T-helper 2 cell (primary cell): ENCODE data around the gene UFD1.
A peak's percentile ranks its signal among the peaks of the same experiment; 100 is the strongest.

Experiments used
- DNase-seq, 5 experiments: peaks; one replicate each; pipeline versions ENCODE4 v3.0.0 to v3.0.0-alpha.2; 2012 to 2022
- total RNA-seq, 2 donors: gene quantifications; one replicate each; lab custom pipeline; 2026; lab: John Stamatoyannopoulos, UW

The UFD1 gene, protein sequence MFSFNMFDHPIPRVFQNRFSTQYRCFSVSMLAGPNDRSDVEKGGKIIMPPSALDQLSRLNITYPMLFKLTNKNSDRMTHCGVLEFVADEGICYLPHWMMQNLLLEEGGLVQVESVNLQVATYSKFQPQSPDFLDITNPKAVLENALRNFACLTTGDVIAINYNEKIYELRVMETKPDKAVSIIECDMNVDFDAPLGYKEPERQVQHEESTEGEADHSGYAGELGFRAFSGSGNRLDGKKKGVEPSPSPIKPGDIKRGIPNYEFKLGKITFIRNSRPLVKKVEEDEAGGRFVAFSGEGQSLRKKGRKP
- total RNA-seq, result 109 to 114 reads per million in 2 donors

DNA sequence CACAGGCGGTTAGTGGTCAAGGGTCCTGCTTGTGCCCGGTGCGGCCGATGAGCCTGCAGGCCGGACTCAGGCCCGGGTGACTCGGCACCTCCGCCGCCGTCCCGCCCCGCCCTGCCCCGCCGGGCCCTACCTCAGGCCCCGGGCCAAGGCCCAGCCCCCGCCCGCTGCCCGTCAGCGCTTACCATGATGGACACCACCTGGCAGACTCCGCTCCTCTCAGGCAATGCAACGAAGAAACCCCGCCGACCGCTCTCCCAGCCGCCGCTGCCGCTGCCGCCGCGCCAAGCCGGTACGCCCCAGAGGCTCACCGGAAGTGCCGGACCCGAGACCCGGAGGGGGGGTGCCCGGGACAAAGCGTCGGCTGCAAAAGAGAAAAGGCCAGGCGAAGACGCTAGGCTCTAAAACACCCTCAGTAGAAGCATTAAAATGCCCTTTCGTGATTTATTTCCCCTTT lies at the start of gene UFD1:
Gene UFD1, minus strand, starts transcription at position 293 of the 454 bp plus-strand sequence. Its CDS starts 108 bp downstream, at position 185.
- peak; percentile 62 to 90 (median 74) for DNase-seq

DNA sequence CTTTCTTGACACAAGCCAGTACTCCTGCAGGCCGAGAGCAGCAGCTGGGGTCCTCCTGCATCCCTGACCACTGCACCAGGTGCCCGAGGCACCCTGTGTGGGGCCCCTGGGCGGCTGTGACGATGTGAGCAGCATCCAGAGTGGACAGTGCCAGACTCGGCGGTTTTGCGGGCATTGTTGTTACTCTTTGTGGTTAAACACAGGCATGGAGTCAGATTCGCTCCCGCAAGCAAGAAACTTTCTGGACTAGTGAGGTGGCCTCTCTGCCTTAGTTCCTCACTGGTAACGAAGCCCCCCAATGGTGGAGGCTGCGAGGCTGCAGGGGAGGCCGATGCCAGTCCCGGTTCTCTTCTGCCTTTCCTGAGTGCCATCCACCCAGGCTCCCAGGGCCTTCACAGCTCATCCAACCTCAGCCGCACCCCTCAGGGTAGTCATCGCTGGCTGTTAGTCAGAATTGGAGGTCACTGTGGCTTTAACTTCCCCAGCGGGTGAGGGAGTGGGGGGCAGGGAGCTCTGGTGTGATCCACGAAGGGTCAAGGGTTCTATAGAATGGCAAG lies 48.9 kb upstream of the UFD1 start:
- no peak for DNase-seq

DNA sequence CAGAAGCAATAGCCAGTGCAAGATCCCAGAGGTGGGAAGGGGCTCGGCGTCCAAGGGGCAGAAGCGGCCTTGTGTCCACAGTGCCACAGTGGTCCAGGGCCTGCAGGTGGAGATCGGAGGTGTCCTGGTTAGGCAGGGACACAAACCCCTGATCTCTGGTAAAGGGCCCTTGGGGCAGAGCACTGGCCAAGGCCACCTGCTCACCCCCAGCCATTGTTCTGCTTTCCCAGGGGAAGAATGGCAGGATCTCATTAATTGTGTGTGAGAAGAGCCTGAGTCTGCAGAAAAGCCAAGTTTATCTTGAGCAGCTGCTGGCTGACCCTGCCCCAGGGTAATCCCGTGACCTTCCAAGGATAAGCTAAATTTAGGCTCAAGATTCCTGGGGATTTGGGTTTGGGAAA lies 48.3 kb upstream of the UFD1 start:
- DNase-seq, result no peak

DNA sequence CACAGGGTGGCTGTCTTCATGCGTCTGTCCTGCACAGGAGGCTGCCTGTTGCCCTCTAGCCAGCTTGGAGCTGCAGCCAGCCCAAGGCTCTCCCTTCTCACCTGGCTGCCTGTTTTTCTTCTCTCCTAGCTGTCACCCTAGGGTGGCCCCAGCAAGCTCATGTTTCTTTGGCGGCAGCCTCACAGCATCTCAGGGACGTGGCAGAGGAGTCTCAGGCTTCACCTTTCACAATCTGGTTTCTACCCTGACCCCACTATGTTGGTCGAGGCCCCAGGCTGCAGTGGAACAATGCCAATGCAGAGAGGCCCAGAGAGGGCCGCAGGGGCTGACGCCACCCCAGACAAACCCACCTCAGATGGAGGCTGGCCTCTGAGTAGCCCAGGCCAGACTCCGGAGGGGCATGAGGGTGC lies 47.7 kb upstream of the UFD1 start:
- DNase-seq, result no peak

DNA sequence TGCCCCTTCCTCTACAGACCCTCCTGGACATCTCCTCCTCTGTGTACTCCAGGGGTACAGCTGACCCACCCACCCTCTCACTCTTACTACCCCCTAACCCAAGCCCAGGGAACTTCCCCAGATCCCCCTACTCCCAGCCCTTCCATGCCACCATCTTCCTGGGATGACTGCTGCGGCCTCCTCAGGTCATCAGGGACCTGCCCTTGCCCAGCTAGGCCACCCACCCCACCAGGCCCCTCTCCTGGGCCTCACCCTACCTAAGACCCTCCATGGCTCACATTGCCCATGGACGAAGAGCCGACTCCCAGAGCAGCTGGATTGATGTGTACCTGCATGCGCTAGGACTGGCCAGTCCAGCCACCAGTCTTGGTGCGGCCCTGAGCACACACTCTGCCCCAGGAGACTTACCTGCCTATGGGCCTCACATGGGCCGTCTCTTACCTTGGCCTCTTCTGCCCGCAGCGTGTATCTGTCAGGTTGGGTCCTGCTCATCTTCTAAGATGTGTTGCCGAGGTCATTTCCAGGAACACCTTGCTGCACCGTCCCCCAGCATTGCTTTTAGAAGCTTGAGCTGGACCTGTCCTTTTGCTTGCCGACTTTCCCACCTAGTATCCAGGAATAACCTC lies 47.2 kb upstream of the UFD1 start:
- DNase-seq, result no peak

DNA sequence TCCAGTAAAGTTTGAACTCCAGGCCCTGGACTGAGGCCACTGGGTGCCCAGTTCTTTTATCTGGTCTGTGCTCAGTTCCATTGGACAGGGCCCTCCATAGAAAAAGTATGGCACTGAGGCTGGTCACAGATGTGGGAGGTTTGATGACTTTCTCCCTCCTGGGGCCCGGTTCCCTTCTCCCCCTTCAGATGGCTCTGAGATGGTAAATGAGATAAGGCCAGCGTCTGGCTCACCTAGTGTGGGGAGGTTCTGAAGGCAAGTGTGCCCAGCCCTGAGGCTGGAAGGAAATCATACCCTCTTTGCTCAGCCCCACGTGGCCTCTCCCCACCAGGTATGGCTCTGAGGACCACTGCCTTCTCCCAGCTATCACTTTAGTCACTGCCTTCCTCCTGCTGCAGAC lies 46.7 kb upstream of the UFD1 start:
- DNase-seq, result no peak

DNA sequence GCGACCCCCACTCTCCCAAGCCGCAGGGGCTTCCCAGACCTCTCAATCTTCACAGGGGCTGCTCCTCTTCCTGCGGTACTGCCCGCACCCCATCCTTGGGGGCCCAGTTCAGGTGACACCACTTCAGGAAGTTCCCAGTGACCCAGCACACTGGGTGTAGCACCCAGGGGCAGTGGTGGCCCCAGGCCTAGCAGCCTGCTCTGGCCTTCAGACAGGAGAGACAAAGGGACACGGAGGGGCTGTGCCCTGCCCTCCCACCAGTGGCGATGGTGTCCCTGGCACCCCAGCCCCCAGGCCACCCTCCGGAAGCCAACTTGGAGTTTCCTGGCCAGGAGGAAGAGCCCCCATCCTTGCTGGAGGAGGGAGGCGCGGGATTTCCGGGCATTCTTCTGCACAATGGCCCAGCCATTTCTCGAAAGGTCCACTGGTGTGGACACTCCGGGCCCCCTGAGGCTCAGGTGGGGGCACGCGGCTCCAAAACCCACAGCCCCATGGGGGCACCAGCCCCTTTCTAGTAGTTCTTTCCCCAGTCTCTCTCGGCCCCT lies 46.2 kb upstream of the UFD1 start:
- DNase-seq, result no peak

DNA sequence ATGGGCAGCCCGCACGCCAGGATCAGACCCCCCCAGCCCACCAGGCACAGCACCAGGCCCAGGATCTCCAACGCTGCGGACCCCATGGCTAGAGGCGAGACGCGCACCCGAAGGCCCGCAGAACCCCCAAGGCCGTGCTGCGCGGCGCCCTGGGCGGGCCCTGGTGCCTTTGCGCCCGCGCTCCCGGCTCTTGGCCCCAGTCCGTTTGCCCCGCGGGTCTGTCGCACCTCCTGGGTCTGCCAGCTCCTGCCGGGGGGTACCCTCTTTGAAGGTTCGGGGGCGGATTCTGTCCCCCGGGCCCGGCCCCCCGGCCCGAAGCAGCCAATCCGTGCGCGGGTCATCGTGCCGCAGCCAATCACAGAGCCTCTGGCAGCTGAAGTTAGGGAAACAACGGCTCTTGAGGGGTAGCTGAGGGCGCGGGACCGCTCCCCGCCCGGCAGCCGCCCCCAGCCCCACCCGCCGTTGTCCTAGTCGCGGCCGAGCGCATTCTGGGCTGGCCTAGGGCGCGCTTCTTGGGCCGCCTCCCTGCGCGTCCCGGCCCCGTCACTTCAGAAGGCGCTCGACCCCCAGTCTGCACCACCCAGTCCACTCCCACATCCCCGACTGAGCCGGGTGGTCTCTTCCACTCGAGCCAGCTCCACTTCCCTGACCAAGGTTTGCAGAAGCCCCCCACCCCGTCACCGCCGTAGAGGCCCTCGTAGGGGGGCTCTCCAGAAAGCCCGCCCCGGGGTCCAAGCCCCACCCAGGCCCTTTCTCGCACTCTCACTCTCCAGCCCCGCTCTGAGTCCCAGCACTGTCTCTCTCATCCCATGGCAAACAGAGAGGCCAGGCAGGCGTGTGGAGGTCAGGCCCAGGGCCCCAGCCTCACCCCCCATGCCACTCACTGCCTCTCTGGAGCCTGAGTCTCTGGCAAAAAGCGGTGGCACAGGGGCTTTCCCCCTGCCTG lies 45.5 kb upstream of the UFD1 start, which contains the start of gene CLDN5:
Gene CLDN5, minus strand, starts transcription at position 241 of the 946 bp plus-strand sequence. Its CDS starts 155 bp downstream, at position 86.
- peak in 1 of 5 experiments; percentile 32 for DNase-seq

DNA sequence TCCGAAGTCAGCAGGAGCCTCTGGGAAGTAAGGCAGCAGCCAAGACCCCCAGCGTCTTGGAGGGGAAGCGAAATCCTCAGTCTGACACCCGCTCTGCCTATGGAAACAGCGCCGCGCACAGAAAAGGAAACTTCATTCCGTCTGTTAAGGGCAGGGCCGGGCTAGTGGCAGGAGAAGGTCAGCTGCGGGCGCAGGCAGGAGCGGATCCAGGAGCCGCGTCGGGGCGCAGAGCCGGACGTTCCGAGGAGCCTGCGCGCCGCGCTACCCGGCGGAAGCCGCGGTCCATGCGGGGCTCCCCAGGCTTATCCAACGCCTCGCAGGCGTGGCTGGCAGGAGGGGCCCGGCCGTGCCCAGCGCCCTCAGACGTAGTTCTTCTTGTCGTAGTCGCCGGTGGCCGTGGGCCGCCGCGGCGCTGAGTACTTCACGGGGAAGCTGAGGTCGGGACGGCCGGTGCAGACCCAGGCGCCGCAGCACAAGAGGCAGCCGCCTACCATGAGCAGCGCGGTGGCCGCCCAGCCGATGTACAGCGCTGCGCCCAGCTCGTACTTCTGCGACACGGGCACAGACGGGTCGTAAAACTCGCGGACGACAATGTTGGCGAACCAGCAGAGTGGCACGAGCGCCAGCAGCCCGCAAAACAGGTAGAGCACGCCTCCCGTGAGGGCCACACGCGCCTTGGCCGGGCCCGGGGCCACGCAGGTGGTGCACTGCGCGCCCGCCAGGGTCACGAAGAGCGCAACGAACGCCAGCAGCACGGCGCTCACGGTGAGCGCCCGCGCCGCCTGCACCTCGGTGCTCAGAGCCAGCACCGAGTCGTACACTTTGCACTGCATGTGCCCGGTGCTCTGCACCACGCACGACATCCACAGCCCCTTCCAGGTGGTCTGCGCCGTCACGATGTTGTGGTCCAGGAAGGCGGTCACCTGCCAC lies 44.5 kb upstream of the UFD1 start:
- DNase-seq, result peak in 1 of 5 experiments; percentile 55

DNA sequence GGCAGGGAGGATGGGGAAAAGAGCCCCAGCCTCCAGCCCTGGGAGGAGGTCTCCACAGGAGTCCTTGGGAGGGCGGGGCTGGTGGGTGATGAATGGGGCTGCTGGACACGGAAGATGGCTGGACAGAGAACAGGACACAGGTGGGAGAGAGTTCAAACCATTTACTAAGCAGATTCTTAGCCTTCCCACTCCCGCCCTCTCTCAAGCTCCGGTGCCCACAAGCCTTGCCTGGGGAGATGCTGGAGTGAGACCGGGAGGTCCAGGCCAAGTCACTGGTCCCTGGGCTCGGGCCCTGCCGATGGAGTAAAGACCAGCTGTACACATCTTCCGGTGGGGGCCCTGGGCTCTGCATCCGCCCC lies 43.9 kb upstream of the UFD1 start:
- no peak for DNase-seq

DNA sequence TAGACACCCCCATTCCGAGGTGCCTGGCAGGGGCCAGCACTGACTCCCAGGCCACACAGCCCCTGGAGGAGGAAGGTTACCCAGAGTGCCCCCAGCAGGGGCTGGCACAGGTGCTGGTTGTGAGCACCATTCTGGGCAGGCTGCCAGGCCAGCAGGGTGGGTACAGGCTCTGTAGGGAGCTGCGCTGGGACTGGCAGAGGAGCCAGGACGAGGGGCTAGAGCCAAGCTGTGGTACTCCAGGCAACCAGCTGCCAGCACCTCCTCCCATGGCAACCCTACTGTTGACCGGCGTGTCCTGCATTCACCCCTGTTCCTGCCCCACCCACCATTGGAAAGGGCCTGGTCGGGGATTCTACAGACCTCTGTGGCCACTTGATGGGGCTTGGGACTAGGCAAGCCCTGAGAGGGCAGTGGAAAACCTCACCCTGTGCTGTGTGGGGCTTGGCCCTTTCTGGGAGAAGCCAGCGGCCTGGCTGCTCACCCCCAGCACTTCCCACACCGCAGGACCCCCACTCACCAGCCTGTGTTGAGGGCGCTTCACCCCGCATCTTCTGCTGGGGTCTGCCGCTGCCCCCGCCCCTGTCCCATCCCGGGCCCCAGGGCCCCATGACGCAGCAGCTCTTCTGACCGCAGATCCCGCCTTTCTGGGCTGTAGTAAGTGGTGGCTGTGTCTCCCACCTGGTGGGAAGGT lies 43.3 kb upstream of the UFD1 start:
- no peak for DNase-seq

DNA sequence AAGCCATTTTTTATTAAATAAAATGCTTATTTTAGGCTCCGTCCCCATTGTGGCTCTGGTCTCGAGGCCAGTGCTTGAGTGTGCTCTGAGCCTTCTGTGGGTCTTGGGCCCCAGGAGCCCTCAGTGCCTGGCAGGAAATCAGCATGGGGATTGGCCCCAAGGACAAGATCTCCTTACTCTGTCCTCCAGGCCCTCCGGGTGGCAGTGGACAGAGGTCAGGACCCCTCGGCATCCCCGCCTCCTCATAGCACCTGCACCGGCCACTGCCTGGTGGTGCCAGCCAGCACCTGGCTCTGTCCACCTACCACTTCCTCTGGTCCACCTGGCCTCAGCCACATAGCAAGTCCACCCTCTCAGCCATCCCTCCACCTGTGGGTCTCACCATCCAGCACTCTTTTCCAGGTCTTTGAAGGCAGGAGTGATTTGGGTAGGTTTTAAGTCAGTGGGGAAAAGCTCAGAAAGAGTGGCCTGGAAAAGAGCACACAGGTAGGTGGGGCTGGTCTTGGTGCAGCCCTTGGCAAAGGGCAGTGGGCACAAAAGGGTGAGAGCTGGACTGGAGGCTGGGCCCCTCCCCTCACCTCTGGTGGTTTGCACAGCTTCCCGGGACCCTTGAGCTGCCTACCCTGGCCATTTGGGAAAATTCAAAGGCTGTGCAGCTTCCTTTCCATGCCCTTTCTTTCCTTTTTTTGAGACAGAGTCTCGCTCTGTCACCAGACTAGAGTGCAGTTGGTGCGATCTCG lies 41.7 kb upstream of the UFD1 start:
- DNase-seq, result no peak

DNA sequence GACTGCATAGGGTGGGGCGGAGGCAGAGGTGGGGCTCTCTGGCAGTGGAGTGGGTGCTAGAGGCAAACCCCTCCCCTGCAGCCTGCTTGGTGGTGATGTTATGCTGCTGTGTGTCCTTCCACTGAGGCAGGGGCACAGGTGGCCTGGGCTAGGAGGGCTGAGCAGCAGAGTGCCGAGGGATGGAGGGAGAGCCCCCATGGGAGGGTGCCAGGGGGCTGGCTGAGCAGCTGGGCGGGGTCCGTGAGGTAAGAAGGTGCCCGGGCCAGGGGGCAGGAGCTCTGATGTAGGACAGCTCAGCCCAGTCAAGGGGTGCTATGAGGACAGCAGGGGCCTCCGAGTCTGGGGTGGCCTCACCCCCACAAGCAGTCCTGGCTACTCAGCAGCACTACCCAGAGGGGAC lies 41.0 kb upstream of the UFD1 start:
- no peak for DNase-seq

DNA sequence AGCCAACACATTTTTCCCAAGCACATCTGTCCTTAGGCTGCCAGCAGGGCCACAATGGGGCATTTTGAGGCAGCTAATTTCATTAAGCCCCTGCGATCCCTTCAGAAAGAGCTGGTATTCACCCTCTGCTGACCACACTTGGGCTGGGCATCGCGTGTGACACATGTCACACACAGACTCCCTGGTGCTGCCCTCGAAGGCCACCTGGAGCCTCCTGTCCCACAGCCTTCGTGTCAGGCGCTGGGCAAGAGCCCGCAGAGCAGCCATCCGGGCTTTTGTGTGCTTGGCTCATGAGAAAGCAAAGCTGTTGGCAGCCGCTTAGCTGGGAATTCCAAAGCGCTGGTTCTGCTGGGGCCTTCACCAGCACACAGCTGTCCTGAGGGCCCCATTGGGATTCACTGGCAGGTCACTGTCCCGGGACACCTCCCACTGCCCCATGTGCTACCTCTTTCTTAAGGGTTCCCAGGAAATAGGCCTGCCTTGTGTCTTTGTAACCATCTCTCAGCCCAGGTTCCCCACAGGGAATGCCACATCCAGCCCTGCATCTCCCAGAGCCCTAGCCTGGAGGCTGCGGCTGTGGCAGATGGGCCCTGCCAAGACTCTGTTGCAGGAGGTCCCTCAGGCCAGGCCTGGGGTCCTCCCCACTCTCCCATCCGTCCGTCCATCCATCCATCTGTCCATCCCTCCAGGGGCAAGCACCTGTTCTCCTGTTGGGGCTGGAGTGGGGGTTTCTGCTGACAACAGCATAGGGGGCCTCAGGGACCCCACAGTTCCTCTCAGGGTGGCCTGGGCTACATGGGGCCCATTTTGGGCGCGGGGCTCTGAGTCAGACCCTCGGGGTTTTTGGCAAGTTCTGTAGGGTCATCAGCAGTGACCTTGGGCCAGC lies 40.3 kb upstream of the UFD1 start:
- DNase-seq, result no peak

DNA sequence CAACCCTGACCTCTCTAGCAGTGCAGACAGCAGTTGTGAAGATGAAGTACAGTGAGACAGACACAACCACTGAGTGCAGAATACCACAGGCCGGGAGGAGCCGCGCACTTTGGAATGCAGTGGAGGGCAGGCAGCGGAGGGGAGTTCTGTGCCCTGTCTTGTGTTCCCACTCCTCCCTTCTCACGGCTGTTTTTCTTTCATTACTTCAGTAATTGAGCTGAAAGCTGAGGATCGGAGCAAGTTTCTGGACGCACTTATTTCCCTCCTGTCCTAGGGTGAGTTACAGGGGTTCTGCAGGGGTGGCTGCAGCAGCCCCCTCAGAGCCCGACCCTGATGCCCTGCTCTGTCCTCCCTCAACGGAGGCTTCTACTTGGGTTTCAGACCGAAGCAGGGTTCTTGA lies 39.6 kb upstream of the UFD1 start:
- DNase-seq, result no peak

DNA sequence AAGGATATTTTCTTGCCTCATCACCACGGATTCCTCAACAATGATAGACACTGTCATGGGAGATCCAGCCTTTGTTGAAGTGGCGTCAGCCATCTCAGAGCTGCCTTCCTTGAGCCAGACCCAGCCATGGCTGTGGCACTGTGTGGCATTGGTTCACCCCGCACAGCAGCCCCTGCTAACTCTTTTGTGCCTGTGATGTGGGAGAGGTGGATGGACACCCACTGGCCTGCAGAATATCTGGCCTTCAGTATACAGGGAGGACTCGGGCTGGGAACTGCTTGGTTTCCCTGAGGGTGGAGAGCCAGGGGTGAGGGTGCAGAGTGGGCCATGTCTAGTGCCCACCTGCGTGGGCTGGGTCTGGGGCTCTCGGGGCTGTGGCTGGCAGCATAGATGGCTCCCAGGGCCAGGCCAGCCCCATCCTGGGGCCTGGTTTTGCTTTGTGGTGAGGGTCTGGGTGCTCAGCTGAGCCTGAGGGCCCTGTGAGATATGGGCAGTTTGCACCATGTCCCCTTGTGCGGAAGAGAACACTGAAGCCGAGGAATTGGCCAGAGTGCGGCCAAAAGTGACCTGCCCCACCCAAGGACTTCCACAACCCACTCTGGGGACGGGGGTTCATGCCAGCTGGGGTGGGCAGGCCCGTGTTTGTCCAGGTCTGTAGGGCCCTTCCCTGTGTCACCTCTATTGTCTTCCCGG lies 39.1 kb upstream of the UFD1 start:
- DNase-seq, result no peak

DNA sequence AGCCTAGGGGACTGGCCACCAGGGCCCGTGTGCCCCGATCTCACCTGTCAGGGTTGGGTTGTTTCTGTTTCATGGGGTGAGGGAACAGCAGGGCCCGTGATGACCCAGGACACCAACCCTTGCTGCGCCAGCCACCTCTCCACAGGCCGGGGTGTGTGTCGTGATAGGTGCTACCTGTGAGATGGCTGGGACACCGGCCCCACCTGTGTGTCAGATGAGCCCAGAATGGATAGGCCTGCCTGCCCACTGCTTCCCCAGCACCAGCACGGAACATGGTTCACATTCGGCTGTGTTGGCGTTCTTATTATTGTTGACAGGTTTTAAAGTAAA lies 38.1 kb upstream of the UFD1 start:
- no peak for DNase-seq

DNA sequence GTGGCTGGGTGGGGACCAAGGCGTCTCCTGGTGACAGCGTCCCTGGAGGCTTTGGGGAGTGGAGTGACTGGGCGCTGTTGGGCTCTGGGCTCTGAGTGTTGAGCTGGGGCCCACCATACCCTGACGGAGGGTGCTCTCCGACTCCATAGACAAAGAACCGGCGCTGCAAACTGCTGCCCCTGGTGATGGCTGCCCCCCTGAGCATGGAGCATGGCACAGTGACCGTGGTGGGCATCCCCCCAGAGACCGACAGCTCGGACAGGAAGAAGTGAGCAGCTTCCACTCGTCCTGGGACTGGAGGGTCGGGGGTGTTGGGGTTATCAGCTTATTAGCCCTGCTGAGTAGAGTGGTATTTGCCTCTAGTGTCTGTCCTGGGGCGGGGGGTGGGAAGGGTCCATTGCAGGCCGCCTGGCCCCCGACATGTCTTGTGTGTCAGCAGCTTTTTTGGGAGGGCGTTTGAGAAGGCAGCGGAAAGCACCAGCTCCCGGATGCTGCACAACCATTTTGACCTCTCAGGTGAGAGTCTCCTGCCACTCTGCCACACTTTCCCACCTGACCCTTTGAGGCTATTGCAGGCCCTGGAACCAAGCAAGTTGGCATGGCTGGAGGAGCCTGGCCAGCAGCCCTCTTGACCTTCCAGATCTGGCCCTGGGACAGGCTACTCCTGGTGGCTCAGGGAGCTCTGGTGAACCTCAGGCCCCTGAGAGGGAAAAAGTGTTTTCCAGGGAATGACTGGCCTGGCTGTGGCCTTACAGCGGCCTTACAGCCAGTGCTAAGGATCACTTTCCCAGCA lies 37.6 kb upstream of the UFD1 start:
- no peak for DNase-seq
